ENCODE measurements around the gene GRIP2. TPM values are rescaled to one million over a fixed set of nuclear protein-coding genes. Genes with fewer than 3 reads are reported as not detected.

Gene GRIP2
- total RNA-seq, 1 experiment from 2014 or later, result not detected

- DNase-seq, result no peak
- H3K79me2 ChIP-seq (ENCODE audit: low read length), result no peaks in the 10 kb centered on the region
- H3K9ac ChIP-seq (ENCODE audit: low read length), result no peak overlapping the region
- no peak overlapping the region for H3K27ac ChIP-seq (ENCODE audit: low read length)
- H3K4me1 ChIP-seq (ENCODE audit: low read length), result no peaks in the 10 kb centered on the region
- H3K36me3 ChIP-seq (ENCODE audit: insufficient read depth, low read length), result peaks cover 30% of the 10 kb centered on the region; the same call in 1 of the 2 replicates
- H3K9me3 ChIP-seq (ENCODE audit: low read length), result no peaks in the 10 kb centered on the region
- H2AFZ ChIP-seq (ENCODE audit: low read length), result no peak overlapping the region
- H4K20me1 ChIP-seq (ENCODE audit: insufficient read depth, low read depth, low read length), result no peaks in the 10 kb centered on the region
- H3K4me3 ChIP-seq (ENCODE audit: low read length), result no peak overlapping the region
- no peak overlapping the region for H3K4me2 ChIP-seq (ENCODE audit: low read depth, low read length, poor library complexity, severe bottlenecking)
- no peaks in the 10 kb centered on the region for H3K9me2 ChIP-seq (replicated peaks; ENCODE audit: insufficient read depth, low read length)
- H3K27me3 ChIP-seq (ENCODE audit: low read length), result no peaks in the 10 kb centered on the region
Measured at GRCh38 chr3:14463330-14464140, 76.6 kb downstream of the GRIP2 start.

DNA sequence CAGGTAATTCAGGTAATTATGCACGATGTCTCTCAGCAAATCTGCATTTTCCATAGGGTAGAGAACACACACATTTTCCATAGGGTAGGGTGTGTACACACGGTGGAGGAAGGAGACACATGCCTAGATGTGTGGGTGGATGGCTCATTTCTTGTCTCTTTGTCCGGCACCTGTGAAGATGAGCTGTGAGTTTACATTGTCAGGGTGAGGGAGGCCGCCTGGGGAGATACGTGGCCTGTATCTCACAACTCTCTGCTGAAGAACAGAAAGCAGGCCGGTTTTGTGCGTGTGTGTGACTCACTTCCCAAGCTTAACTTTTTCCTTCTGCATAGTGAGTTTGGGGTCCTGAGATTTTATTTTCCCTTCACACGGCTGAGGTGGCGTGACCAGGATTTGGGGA lies 77.4 kb downstream of the GRIP2 start:
- H3K9me3 ChIP-seq (ENCODE audit: low read length), result no peaks in the 10 kb centered on the region
- H3K4me3 ChIP-seq (ENCODE audit: low read length), result no peak overlapping the region
- H3K4me1 ChIP-seq (ENCODE audit: low read length), result no peaks in the 10 kb centered on the region
- no peaks in the 10 kb centered on the region for H4K20me1 ChIP-seq (ENCODE audit: insufficient read depth, low read depth, low read length)
- no peak overlapping the region for H3K27ac ChIP-seq (ENCODE audit: low read length)
- DNase-seq, result no peak
- H3K9me2 ChIP-seq (replicated peaks; ENCODE audit: insufficient read depth, low read length), result no peaks in the 10 kb centered on the region
- H3K9ac ChIP-seq (ENCODE audit: low read length), result no peak overlapping the region
- no peak overlapping the region for H2AFZ ChIP-seq (ENCODE audit: low read length)
- no peaks in the 10 kb centered on the region for H3K79me2 ChIP-seq (ENCODE audit: low read length)
- no peak overlapping the region for H3K4me2 ChIP-seq (ENCODE audit: low read depth, low read length, poor library complexity, severe bottlenecking)
- H3K27me3 ChIP-seq (ENCODE audit: low read length), result no peaks in the 10 kb centered on the region
- H3K36me3 ChIP-seq (ENCODE audit: insufficient read depth, low read length), result peaks cover 34% of the 10 kb centered on the region; the same call in 1 of the 2 replicates

- Histone ChIP-seq H3K9me3 (ENCODE audit: low read length) (no peaks in the 10 kb centered on the region), H3K4me1 (ENCODE audit: low read length) (no peaks in the 10 kb centered on the region), H3K9me2 (replicated peaks; ENCODE audit: insufficient read depth, low read length) (no peaks in the 10 kb centered on the region), H3K36me3 (ENCODE audit: insufficient read depth, low read length) (peaks cover 31% of the 10 kb centered on the region; the same call in 1 of the 2 replicates), H4K20me1 (ENCODE audit: insufficient read depth, low read depth, low read length) (no peaks in the 10 kb centered on the region), H3K4me2 (ENCODE audit: low read depth, low read length, poor library complexity, severe bottlenecking) (no peak overlapping the region), H3K9ac (ENCODE audit: low read length) (no peak overlapping the region), H3K27me3 (ENCODE audit: low read length) (no peaks in the 10 kb centered on the region), H3K79me2 (ENCODE audit: low read length) (no peaks in the 10 kb centered on the region), H3K4me3 (ENCODE audit: low read length) (no peak overlapping the region), H3K27ac (ENCODE audit: low read length) (no peak overlapping the region), H2AFZ (ENCODE audit: low read length) (no peak overlapping the region)
- DNase-seq, result peak; percentile 50
Measured at GRCh38 chr3:14461748-14462324, 78.3 kb downstream of the GRIP2 start.

DNA sequence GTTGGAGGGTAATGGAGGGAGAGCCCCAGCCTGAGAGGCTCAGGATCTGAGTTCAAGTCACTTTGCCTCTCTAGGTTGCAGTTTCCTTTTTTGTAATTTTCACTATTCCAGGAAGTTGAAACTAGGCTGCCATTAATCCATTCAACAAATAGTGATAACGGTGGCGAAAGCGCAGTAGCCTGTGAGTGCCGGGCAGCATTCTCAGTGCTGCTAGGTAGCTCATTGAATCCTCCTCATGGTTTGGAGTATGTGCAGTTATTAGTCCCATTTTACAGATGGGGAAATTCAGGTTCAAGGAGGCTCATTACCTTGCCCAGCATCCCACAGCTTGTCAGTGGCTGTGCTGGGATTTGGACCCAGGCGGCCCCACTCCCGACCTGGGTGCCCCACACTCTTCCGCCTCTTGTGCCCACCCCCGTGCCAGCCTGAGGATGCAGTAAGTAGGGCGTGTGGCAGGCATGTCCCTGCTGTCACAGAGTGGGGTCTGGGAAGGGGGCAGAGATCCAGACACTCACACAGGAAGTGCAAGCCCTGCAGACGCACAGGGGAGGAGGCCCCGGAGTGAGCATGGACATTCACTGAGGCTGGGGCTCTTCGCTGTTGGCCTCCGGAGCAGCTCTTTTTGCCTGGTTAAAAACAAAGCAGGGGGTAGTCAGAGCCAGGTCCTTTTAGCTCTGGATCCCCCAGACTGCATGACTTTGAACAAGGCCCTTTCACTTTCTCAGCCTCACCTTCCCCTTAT lies 79.0 kb downstream of the GRIP2 start:
- no peaks in the 10 kb centered on the region for H3K27me3 ChIP-seq (ENCODE audit: low read length)
- no peak for DNase-seq
- H4K20me1 ChIP-seq (ENCODE audit: insufficient read depth, low read depth, low read length), result no peaks in the 10 kb centered on the region
- no peak overlapping the region for H3K4me3 ChIP-seq (ENCODE audit: low read length)
- no peaks in the 10 kb centered on the region for H3K9me3 ChIP-seq (ENCODE audit: low read length)
- no peak overlapping the region for H3K9ac ChIP-seq (ENCODE audit: low read length)
- H3K36me3 ChIP-seq (ENCODE audit: insufficient read depth, low read length), result peaks cover 31% of the 10 kb centered on the region; the same call in 1 of the 2 replicates
- H2AFZ ChIP-seq (ENCODE audit: low read length), result no peak overlapping the region
- H3K9me2 ChIP-seq (replicated peaks; ENCODE audit: insufficient read depth, low read length), result no peaks in the 10 kb centered on the region
- H3K4me1 ChIP-seq (ENCODE audit: low read length), result no peaks in the 10 kb centered on the region
- no peak overlapping the region for H3K4me2 ChIP-seq (ENCODE audit: low read depth, low read length, poor library complexity, severe bottlenecking)
- no peak overlapping the region for H3K27ac ChIP-seq (ENCODE audit: low read length)
- no peaks in the 10 kb centered on the region for H3K79me2 ChIP-seq (ENCODE audit: low read length)

GRCh38 chr3:14460342-14461005 lies 79.7 kb downstream of the GRIP2 start:
- Histone ChIP-seq H3K27ac (ENCODE audit: low read length) (no peak overlapping the region), H3K4me3 (ENCODE audit: low read length) (no peak overlapping the region), H3K4me2 (ENCODE audit: low read depth, low read length, poor library complexity, severe bottlenecking) (no peak overlapping the region), H3K79me2 (ENCODE audit: low read length) (no peaks in the 10 kb centered on the region), H2AFZ (ENCODE audit: low read length) (no peak overlapping the region), H3K9ac (ENCODE audit: low read length) (no peak overlapping the region), H4K20me1 (ENCODE audit: insufficient read depth, low read depth, low read length) (no peaks in the 10 kb centered on the region), H3K9me3 (ENCODE audit: low read length) (no peaks in the 10 kb centered on the region), H3K9me2 (replicated peaks; ENCODE audit: insufficient read depth, low read length) (no peaks in the 10 kb centered on the region), H3K27me3 (ENCODE audit: low read length) (no peaks in the 10 kb centered on the region), H3K4me1 (ENCODE audit: low read length) (no peaks in the 10 kb centered on the region), H3K36me3 (ENCODE audit: insufficient read depth, low read length) (peaks cover 28% of the 10 kb centered on the region; the same call in 1 of the 2 replicates)
- no peak for DNase-seq

DNA sequence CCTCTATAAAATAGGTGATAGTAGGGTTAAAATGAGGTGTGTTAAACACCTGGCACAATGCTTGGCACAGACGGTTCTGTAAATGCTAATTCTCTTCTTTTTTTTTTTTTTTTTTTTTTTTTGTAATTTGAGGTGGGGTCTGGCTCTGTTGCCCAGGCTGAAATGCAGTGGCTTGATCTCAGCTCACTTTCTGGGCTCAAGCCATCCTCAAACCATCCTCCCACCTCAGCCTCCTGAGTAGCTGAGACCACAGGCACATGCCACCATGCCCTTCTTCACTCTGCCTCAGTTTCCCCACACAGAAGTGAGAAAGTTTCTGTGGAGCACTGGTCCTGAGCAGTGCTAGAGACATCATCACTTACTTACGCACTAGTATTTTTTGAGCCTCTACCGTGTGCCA lies 80.4 kb downstream of the GRIP2 start:
- Histone ChIP-seq H3K27ac (ENCODE audit: low read length) (no peak overlapping the region), H4K20me1 (ENCODE audit: insufficient read depth, low read depth, low read length) (no peaks in the 10 kb centered on the region), H3K79me2 (ENCODE audit: low read length) (no peaks in the 10 kb centered on the region), H3K36me3 (ENCODE audit: insufficient read depth, low read length) (peaks cover 27% of the 10 kb centered on the region; the same call in 1 of the 2 replicates), H3K4me3 (ENCODE audit: low read length) (no peak overlapping the region), H3K27me3 (ENCODE audit: low read length) (no peaks in the 10 kb centered on the region), H3K4me2 (ENCODE audit: low read depth, low read length, poor library complexity, severe bottlenecking) (no peak overlapping the region), H3K4me1 (ENCODE audit: low read length) (no peaks in the 10 kb centered on the region), H3K9ac (ENCODE audit: low read length) (no peak overlapping the region), H3K9me3 (ENCODE audit: low read length) (no peaks in the 10 kb centered on the region), H3K9me2 (replicated peaks; ENCODE audit: insufficient read depth, low read length) (no peaks in the 10 kb centered on the region), H2AFZ (ENCODE audit: low read length) (no peak overlapping the region)
- DNase-seq, result no peak

DNA sequence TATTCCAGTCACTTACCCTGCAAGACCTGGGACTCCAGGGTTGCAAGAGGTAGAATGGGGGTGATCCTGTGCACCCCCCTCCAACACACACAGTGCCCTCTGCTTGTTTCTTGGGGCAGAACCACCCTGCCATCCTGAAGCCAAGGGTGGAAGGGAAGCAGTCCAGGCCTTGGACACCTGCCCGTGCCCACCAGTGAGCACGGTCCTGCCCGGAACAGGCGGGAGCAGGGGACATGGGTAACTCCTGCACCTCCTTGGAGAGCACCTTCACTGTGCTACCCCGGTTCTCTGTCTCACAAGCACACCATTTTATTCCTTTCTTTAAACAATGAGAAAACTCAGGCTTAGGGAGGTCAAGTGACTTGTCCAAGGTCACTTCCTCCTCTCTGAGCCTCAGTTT lies 80.8 kb downstream of the GRIP2 start:
- Histone ChIP-seq H3K36me3 (ENCODE audit: insufficient read depth, low read length) (peaks cover 28% of the 10 kb centered on the region; the same call in 1 of the 2 replicates), H4K20me1 (ENCODE audit: insufficient read depth, low read depth, low read length) (no peaks in the 10 kb centered on the region)

More for the DNA sequence above, 80.8 kb downstream of the GRIP2 start:
- no peaks in the 10 kb centered on the region for H3K27me3 ChIP-seq (ENCODE audit: low read length)
- H3K79me2 ChIP-seq (ENCODE audit: low read length), result no peaks in the 10 kb centered on the region
- H3K27ac ChIP-seq (ENCODE audit: low read length), result no peak overlapping the region
- no peak for DNase-seq
- no peaks in the 10 kb centered on the region for H3K9me3 ChIP-seq (ENCODE audit: low read length)
- H3K4me1 ChIP-seq (ENCODE audit: low read length), result no peaks in the 10 kb centered on the region
- H3K4me2 ChIP-seq (ENCODE audit: low read depth, low read length, poor library complexity, severe bottlenecking), result no peak overlapping the region
- H3K9me2 ChIP-seq (replicated peaks; ENCODE audit: insufficient read depth, low read length), result no peaks in the 10 kb centered on the region
- no peak overlapping the region for H3K4me3 ChIP-seq (ENCODE audit: low read length)
- H3K9ac ChIP-seq (ENCODE audit: low read length), result no peak overlapping the region
- H2AFZ ChIP-seq (ENCODE audit: low read length), result no peak overlapping the region
